HG03457 (cell line): ENCODE results near the gene SEPTIN8.

Experiments
- ATAC-seq: cut with Tn5 transposase; IDR thresholded peaks from one replicate; pipeline ENCODE4 v1.9.1; 2021; ENCODE audit warnings: moderate number of reproducible peaks; ENCODE audit not compliant: unreplicated experiment

The SEPTIN8 gene, protein sequence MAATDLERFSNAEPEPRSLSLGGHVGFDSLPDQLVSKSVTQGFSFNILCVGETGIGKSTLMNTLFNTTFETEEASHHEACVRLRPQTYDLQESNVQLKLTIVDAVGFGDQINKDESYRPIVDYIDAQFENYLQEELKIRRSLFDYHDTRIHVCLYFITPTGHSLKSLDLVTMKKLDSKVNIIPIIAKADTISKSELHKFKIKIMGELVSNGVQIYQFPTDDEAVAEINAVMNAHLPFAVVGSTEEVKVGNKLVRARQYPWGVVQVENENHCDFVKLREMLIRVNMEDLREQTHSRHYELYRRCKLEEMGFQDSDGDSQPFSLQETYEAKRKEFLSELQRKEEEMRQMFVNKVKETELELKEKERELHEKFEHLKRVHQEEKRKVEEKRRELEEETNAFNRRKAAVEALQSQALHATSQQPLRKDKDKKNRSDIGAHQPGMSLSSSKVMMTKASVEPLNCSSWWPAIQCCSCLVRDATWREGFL

DNA sequence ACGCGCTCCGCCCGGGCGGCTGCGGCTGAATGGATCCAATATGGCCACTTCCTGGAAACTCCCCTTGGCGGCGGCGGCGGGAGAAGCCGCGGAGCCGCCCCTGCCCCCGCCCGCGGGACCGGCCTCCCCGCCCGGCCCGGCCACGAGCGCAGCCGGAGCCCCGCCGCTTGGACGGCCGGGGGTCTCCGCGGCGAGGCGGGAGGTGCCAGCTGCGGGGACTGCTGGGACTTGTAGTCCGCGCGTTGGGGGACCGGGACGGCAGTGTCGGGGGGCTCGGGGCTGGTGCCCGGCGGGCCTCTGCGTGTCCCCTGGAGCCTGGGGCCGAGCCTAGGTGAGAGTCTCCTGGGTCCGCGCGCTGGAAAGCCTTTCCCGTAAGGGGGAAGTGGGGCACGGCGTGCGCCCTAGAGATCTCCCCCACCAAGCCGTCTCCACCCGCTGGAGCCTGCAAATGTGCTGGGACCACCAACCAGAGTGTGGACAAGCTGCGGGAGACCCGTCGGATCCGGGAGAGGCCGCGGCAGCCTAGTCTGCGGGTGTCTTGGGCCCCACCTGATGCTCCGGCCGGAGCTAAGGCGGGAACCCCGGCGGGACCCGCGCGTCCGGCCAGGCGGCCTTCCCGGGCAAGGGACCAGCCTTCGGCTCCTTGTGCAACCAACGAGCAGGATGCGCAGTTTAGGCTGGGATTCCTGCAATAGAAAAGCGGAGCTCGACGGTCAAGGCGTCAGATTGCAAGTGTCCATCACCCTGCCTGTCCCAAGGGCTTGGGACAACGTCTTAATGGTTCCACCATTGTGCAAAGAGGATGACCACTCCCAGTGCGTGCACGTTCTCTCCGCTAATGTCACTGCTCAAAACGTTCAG, at the start of gene SEPTIN8:
Gene SEPTIN8 (minus strand): TSS at position 31 of the 861 bp plus-strand sequence. CDS start 102 bp downstream, outside the sequence.
- no peak for ATAC-seq

DNA sequence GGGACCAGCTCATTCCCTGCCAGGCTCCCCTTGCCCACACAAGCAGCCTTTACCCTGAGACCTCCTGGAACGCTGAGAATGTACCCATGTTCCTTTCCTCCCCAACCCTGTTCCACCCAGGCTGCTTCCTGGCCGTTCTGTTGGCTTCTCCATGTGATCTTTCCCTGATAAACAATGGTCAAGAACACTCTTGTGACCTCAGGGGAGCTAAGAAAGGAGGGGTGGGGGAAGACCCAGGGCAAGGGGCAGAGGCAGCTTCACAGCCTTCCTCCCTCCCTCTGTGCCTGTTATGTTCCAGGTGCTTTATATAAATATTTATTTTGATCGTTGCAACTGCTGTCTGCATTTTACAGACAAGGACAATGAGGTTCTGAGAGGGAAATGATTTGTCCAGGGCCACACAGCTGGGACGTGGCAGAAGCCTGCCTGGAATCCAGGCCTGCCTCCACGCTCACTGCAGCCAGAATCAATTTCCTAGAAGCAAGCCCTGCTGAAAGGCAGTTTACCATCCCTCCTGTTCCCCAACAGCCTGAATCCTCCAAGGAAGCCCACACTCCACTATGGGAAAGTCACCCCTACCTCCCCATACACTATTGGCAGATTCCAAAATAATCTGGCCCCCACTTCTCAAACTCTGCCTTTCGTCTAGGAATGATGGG, 49.5 kb upstream of the SEPTIN8 start:
- ATAC-seq = no peak

DNA sequence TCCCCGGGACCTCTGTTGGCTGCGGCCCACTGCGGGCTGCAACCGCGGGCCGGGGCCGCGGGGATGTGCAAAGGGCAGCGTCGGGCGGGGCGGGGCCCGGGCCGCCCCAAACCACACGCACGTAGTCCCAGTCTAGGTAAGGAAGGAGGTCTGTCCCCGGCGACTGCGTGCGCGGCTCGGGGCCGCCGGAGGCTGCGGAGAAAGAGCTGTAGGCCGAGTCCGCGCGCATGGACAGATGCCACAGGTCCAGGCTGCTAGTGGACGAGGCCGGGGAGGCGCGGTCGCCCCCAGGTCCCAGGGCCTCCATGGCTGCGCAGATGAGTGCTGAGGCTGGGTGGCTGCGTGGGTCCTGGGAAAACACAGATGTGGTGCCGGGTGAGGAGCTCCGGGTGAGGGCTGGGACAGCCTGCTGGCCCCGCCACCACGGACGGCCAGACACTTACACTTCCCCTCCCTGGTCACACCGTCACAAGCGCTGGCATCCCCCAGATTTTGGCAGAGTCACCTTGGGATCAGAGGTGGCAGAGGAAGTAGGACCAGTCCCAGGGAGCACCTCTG, 48.9 kb upstream of the SEPTIN8 start:
- no peak for ATAC-seq

DNA sequence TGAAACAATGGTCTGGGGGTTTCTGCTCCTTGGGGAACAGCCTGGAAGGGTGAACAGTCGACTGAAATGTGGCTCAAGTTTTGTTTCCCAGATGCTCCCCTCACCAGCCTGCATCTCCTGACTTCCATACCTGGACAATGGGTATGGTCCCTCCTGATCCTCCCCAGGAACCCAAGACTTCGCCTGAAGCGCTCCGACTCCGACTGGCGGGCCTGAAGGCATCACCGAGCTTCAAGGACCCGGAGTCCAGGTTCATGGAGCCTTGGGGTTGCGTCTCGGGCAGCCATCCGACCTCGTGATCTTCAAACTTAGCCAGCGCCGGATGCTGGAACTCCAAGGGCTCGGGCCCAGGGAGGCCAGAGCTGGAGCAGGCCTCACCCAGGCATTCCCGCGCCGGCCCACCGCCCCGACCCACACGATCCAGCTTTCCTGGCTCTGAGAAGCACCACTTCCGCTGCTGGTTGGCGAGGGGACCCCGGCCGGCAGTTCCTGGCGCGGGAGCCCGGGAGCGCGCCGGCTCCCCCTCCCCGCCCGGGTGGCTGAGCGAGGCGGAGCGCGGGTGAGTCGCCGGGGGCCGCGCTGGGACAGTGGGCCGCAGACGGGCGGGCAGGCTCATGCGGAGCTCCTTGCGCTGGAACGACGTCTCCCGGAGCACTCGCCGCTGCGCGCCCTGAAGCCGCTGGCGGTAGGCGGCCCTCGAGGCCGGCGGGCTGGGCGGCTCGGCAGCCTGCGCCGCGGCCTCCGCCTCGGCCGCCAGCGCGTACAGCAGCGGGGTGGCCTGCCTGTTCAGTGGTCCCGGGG, 48.2 kb upstream of the SEPTIN8 start:
- ATAC-seq = no peak

DNA sequence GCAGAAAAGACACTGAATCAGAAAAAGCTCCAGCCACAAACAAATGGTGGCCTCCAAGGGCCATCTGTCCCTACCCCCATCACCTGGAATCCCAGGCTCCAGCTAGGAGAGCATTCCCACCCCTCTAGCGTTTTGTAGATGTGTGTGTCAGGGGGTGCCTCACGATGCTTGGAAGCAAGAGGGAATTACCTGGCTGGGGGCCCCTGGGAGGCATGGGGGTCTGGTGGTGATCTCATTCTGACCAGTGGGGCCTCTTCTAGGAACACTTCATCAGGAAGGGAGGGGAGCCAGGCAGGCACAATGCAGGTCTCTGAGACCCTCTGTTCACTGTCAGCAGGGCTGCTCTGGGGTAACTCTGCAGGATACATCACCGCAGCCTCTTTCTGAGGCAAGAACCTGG, 47.4 kb upstream of the SEPTIN8 start:
- ATAC-seq = no peak

DNA sequence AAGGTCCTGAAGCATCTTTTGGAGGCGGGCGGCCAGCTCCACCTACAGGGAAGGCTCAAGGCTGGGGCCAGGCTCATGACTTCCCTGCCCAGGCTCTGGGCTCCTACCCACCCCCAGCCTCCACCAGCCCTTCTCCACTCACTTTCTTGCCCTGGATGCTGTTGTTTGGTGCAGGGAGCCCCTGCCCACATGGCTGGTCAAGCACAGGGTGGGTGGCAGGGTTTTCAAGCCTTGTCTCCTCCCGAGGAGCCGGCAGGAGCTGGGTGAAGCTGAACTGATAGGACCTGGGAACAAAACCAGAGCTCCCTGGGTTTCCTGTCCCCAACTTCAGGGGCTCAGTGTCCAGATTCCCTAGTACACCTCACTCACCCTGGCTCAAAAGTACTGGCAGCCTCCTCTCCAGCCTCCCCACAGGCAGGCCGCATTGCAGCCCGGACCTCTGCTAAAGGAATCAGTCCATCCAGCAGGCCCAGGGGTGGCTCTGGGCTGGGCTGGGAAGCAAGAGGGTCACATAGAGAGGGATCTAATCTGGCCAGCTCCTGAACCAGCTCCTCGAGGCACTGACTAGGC, 46.5 kb upstream of the SEPTIN8 start:
- no peak for ATAC-seq

DNA sequence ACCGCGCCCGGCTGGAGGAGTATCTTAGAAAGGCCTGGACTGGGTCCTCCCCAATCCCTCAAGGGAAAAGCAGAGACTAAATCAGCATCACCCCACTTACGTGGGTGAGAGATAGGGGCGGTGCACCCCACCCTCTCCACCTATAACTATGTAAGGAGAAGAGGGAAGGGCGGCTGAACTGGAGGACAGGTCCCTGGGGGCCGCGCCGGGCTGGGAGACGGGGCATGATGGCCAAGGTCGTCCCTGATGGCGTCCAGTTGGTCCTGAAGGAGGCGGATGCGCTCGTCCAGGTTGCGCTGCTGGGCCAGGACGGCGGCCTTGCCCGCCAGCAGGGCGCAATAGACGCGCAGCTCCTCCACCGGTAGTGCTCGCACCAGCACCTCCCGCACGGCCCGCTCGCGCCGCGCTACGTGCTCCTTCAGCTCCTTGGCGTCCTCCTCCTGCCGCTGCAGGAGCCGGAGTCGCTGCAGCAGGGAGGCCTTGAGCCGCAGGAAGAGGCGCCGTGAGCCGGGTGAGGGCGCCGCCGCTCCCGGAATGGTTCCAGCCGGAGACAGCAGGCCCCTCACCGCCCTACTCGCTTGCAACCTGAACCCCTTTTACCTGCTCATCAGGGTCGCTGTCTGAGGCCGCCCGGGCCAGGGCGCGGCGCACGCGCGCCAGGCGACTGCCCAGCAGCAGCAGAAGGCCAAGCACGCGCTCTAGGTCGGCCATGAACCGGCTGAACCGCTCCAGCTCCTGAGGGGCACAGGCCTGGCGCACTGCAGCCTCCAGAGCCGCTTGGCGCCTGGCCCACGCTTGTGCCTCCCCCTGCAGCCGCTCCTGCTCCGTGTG, 45.8 kb upstream of the SEPTIN8 start:
- no peak for ATAC-seq

DNA sequence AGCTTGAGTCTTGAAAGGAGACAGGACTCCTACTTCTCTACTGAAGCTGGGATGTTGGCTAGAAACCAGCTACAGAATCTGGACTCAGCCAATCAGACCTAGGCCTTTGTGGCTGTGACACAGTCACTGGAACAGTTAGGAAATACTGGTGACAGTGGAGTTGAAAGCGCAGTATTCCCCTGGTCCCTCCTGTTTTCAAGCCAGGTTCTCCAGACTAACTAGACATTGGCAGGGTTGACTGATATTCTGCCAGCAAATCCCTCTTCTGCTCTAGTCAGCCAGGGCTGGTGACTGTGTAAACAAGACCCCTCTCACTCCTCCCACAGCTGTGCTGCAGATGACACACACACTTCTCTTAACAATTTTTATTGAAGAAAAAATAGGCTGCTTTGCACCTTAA, 44.8 kb upstream of the SEPTIN8 start:
- no peak for ATAC-seq

DNA sequence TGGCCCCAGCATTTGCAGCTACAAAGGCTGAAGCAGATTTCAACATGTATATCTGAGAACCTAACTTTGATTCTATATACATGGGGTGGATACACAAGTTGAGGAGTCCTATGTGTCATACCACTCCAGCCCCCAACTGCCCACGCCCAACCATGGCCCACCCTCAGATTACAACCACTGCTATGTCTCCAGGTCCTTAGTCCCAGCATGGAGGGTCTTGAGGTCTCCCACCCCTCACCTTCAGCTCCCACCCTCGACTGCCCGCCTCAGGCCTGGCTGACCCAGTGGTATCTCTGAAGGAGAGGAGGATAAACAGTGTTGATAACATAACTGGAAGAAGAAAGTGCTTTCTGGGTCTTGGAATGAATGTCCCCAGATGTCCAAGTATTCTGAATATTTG, 44.3 kb upstream of the SEPTIN8 start:
- no peak for ATAC-seq

DNA sequence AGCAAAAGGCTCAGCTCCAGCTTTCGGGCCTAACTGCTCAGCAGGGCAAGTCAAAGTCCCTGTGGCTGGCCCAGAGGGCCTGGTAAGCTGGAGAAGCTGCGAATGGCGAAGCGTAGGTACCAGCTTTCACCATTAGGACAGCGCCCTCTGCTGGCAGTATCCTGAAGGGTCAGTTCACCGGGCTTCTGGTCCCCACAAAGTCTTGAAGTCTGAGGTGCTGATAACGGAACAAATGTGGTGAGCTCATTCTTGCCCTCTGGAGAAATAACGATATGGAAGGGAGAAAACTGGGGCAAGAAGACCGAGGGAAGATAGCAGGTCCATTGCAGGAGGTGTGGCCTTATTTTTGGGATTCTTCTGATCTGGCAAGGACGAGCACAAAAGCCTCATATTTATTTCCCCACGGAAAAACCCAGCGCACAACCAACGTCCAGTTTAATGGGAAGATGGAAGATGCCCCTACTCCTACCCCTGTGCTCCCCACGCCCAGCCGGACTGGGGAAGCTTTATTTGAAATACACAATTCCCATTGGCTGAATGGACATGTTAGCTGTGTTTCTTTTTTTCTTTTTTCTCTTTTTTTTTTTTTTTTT, 43.2 kb upstream of the SEPTIN8 start:
- peak; percentile 53 for ATAC-seq

DNA sequence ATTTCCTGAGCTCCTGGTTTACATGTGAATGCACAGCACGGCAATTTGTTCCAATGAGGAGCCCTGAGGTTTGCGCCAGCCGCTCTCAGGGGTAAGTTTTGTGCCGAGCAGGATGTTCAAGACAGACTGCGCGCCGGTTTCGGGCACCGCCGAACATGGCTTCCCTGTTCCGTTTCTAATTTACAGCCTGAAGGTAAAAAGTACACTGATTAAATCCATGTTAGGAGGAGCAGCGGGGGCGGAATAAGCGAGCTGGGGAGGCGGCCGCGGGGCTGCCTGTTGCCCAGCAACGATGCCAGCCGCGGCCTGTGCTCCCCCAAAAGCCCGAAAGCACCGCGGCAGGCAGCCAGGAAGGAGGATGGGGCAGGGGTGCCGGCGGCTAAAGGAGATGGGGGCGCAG, 42.4 kb upstream of the SEPTIN8 start:
- no peak for ATAC-seq

DNA sequence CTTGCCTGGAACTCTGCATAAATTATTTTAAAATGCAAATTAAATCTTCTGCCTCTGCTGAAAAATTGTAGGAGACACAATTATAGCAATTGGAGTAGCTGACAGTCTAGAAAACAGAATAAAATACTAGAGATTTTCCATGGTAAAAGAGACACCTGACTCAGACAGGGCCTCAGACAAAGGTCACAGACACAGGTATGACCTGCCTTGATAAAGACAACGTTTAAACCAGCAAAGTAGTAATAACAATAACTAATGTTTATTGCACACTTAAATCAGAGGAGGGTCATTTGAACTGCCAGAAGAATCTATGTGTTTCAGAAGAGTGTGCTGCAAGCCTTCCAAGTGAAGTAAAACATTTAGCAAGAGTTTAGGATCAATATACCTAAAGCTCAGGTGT, 40.0 kb upstream of the SEPTIN8 start:
- ATAC-seq = no peak

DNA sequence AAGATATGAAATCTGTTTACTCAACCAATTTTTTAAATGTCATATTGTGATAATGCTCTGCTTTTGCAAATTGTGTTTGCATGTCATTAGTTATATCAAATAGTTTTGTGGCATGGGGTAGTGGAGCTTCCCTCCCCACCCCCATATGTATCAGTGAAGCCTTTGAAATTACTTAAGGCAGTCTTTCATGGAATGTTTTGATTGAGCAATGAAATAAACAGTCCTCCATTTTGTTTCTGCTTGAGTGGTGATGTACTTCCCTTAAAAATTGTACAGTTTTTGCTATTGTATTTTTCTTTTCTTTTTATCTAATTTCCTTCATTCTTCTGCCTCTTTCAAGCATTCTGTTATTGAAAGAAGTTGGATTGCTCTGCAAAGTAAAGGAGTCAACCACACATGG, 39.5 kb upstream of the SEPTIN8 start:
- no peak for ATAC-seq

DNA sequence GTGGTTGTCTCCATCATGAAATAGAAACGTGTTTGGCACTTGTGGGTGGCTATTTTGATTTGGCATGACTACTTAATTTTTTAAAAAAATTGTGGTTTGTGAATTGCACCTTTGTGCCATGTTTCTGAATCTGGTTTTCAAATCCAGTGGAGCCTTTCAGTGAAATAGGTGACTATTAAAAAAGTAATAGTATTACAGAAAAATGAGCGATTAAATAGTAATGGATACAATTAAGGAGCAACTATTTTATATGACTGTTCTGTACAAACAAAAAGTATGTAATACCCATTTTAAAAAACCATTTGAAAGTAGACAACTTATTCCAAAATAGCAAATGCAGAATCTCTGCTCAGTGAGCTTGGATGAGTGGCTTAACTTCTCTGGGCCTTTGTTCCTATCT, 39.0 kb upstream of the SEPTIN8 start:
- no peak for ATAC-seq

DNA sequence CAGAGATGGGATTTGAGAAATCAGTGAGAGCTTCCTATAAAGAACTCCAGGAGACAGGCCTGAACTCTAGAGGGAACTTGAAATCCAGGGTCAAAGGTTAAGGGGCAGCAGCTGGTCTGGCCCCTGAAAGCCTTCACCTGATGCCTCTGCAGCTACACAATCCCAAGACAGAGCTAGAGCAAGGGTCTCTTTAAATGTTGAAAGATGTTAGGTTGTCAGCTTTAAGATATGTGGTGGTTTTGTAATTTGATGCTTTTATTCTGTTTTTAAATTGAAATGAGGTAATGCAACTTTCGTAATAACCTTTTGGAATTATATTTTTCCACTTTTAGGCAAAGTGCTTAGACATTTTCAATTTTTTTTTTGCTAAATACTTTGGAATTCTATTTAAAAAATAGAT, 38.4 kb upstream of the SEPTIN8 start:
- ATAC-seq = no peak

DNA sequence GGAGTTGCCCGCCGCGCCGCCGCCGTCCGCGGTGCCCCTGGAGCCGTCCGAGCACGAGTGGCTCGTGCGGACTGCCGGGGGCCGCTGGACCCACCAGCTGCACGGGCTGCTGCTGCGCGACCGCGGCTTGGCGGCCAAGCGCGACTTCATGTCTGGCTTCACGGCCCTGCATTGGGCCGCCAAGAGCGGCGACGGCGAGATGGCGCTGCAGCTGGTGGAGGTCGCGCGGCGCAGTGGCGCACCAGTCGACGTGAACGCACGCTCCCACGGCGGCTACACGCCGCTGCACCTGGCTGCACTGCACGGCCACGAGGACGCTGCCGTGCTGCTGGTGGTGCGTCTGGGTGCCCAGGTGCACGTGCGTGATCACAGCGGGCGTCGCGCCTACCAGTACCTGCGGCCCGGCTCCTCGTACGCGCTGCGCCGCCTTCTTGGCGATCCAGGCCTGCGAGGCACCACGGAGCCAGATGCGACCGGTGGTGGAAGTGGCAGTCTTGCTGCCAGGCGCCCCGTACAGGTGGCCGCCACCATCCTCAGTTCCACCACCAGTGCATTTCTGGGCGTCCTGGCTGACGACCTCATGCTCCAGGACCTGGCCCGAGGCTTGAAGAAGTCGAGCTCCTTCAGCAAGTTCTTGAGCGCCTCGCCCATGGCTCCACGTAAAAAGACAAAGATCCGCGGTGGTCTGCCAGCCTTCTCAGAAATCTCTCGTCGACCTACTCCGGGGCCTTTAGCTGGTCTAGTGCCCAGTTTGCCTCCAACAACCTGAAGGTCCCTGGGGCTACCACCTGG, 37.7 kb upstream of the SEPTIN8 start:
- ATAC-seq = no peak

DNA sequence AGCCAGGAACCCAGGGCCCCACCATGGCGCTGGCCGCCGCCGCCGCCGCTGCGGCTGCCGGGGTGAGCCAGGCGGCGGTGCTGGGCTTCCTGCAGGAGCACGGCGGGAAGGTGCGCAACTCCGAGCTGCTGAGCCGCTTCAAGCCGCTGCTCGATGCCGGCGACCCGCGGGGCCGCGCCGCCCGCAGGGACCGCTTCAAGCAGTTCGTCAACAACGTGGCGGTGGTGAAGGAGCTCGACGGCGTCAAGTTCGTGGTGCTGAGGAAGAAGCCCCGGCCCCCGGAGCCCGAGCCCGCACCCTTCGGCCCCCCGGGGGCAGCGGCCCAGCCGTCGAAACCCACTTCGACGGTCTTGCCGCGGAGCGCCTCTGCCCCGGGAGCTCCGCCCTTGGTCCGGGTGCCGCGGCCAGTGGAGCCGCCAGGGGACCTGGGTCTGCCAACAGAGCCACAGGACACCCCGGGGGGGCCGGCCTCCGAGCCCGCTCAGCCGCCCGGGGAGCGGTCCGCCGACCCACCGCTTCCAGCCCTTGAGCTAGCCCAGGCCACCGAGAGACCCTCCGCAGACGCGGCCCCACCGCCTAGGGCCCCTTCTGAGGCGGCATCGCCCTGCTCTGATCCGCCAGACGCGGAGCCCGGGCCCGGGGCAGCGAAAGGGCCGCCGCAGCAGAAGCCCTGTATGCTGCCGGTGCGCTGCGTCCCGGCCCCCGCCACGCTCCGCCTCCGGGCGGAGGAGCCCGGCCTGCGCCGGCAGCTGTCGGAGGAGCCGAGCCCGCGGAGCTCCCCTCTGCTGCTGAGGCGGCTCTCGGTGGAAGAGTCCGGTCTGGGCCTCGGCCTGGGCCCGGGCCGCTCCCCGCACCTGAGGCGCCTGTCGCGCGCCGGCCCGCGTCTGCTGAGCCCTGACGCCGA, 36.8 kb upstream of the SEPTIN8 start:
- ATAC-seq = no peak
